ENCODE data around the gene SLC18A3.

The SLC18A3 gene

GRCh38 chr10:49610114-49610457, at the start of gene SLC18A3:
SLC18A3 (plus strand) TSS chr10:49610310; CDS start chr10:49610741, 431 bp downstream.
- peak; percentile 34 for DNase-seq

- no peak for DNase-seq
Measured at GRCh38 chr10:49560526-49560925, 49.6 kb upstream of the SLC18A3 start.

GRCh38 chr10:49562893-49563292, 47.2 kb upstream of the SLC18A3 start:
- DNase-seq: no peak

DNA sequence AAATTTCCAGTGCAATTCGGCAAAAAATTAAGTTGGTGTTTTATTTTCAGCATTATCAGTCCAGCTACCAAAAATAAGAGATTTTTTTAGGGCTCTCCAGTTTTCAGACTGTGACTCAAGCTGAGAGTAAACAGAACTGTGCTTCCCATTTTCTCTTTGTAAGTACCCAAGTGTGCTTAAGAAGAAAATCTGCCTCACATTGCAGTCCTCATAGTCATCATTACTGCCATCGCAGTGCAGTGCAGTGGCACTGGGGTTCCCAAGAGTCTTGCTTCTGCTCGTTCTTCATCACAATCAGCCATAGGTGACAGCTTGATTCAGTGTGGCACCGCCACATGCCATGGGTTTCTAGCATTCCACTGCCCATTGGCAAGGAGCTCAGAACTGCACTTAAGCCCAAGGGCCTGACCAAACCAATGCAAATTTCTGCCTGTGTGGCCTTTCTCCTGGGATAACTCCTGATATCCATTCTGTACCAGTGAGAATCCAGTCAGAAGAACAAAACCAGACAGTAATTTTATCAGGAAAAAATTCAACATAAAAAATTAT, 45.6 kb upstream of the SLC18A3 start:
- no peak for DNase-seq

GRCh38 chr10:49567810-49568209, 42.3 kb upstream of the SLC18A3 start:
- no peak for DNase-seq

DNA sequence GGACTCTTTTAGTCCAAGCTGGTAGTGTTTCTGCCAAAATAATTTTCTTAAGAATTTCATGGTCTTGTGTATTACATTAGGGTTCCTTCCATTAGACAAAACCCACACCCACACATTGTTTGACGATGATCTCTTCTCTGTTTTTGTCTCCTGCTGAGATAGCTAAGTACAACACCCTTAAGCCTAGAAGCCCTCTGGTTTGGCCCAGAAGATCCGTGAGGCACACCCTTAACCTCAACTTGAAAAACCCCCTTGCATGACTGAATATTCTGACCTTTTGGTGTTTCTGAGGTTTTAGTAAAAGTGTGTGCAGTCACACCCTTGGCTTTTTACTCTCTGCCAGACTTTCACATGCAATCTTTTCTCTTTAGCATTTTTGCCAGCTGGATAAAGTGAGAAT, 41.9 kb upstream of the SLC18A3 start:
- DNase-seq: no peak

GRCh38 chr10:49569031-49569631, 41.0 kb upstream of the SLC18A3 start:
- DNase-seq: no peak

GRCh38 chr10:49571388-49571787, 38.7 kb upstream of the SLC18A3 start:
- no peak for DNase-seq

- no peak for DNase-seq
Measured at GRCh38 chr10:49572594-49573114, 37.5 kb upstream of the SLC18A3 start.

DNA sequence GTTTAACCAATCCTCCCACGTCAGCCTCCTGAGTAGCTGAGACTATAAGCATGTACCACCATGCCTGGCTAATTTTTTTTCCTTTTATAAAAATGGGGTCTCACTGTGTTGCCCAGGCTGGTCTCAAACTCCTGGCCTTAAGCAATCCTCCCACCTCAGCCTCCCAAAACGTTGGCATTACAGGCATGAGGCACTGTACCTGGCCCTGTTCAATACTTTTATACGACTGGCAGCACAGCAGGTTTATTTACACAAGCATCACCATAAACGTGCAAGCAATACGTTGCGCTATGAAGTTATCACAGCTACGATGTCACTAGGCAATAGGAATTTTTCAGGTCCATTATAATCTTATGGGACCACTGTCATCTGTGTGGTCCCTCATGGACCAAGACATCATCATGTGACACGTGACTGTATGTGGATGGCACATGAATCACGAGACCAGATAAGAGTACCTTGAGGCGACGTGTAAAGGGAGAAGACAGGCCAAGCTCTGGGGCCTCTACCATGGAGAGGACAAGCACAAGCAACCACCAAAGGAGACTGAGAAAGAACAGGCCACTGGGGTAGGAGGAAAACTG, 34.5 kb upstream of the SLC18A3 start:
- DNase-seq: no peak

- DNase-seq: no peak
Measured at GRCh38 chr10:49577182-49577925, 32.8 kb upstream of the SLC18A3 start.

DNA sequence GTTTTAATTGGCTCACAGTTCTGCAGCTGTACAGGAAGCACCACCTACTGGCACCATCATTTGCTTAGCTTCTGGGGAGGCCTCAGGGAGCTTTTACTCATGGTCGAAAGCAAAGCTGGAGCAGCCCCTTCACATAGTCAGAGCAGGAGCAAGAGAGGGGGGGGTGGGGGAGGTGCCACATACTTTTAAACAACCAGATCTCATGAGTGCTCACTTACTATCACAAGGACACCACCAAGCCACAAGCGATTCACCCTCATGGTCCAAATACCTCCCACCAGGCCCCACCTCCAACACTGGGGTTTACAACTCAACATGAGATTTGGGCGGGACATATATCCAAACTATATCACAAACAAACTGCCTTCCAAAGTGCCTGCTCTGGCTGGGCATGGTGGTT, 31.7 kb upstream of the SLC18A3 start:
- DNase-seq: no peak

DNA sequence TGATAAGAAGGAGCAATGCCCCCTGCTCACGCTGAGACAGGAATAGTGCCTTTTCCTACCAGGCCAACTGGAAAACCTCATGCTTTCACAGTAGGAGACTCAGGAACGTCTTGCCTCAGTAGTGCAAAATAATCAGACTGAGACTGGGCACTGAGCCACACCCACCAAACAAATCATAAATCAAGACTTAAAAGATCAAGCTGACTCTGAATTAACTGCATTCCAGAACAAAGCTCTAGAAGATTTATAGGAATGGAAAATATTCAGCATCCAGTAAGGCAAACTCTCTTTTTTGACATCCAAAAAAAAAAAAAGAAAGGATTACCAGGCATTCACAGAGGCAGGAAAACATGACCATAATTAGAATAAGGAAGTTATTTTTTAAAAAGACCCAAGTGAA, 30.5 kb upstream of the SLC18A3 start:
- no peak for DNase-seq

DNA sequence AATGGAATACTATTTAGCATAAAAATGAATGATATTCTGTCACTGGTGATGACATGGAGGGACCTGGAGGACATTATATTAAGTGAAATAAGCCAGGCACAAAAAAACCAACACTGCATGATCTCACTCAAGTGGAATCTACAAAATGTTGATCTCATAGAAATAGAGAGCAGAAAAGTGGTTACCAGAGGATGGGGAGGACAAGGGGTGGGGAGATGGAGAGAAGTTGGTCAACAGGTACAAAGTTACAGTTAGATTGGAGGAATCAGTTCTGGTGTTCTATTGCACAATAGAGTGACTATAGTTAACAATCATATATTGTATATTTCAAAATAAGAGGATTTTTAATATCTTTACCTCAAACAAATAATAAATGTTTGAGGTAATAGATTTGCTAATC, 24.7 kb upstream of the SLC18A3 start:
- DNase-seq: no peak

GRCh38 chr10:49587981-49588380, 22.1 kb upstream of the SLC18A3 start:
- DNase-seq: no peak

DNA sequence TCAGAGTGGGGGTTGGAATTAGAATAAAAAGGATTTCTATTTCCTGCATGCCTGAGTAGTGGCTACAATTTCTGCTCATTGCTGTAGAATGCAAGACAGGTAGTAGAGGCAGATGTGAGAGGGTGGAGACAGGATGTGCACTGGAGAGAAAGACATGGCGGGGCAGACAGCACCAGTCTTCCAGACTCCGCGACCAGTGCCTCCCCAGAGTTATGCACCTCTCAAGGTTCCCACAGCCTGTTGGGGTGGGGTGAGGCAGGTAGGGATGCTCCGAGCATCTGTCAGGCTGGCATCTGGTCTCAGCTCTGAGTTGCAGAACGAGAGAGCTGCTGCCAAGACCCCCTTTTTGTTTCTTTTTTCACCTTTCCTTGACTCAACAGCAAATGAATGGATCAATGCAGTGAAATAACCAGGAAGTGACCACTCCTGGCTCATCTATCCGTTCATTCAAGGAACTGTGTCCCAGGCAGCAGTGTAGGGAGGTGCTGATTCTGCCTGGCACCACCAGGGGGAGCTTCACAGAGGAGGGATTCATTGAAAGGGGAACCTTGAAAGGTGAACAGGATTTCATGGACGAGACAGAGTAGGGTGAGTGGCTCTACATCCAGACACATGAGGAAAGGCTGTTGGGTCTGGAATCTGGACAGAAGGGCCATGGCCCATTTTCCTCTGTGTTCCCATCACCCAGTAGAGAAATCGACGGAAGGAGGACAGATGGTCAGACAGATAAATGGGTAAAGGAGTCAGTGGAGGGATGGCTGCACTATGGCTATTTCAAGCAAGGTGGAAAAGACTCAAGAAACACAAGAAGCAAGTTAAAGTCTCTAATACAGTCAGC, 17.2 kb upstream of the SLC18A3 start:
- peak; percentile 17 for DNase-seq

GRCh38 chr10:49593564-49593875, 16.6 kb upstream of the SLC18A3 start:
- no peak for DNase-seq

DNA sequence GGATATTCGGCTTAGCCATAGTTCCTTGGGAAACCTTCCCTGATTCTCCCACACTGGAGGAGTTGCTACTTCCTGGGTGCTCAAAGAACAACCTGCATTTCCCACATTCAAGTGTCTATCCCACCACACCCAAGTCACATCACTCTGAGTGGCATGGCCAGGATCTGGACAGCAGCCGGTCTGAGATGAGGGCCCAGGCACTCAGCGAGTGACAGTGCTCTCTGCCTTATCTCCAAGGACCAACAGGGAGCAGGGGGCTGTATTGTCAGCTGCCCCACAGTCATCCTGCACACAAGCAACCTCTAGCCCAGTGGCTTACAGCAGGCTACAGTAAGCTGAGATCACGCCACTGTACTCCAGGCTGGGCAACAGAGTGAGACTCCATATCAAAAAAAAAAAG, 16.1 kb upstream of the SLC18A3 start:
- DNase-seq: no peak

- no peak for DNase-seq
Measured at GRCh38 chr10:49594594-49594993, 15.5 kb upstream of the SLC18A3 start.

DNA sequence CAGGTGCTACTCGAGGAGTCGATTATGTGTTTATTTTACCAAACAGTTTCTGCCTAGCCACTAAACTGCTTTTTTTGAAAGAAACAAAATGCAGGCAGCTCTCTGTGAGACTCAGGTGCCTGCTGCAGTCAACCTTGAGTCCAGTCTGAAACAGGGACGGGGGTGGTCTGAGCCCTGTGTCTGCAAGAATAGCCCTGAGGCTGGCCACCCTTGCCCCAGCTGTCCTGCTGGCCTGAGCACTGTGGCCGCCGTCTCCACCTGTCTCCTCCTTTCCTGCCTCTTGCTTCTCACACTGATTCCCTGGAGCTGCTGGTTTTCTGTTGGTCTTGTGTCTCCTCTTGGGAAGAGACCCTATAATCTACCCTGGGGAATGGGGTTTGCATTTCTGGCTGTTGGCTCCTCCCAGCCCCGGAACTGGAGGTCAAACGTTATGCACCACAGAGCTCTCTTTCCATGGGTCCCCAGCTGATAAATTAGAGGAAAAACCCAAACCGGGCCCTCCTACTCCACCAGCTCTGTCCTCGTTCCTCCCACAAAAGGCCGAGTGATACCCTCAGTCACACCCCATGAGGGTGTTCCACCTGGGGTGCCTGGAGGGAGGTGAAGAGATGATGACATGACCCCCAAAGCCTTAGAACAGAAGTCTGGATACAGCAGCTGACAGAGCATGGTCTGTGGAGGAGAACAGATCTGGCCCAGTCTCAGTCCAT, 15.0 kb upstream of the SLC18A3 start:
- no peak for DNase-seq

DNA sequence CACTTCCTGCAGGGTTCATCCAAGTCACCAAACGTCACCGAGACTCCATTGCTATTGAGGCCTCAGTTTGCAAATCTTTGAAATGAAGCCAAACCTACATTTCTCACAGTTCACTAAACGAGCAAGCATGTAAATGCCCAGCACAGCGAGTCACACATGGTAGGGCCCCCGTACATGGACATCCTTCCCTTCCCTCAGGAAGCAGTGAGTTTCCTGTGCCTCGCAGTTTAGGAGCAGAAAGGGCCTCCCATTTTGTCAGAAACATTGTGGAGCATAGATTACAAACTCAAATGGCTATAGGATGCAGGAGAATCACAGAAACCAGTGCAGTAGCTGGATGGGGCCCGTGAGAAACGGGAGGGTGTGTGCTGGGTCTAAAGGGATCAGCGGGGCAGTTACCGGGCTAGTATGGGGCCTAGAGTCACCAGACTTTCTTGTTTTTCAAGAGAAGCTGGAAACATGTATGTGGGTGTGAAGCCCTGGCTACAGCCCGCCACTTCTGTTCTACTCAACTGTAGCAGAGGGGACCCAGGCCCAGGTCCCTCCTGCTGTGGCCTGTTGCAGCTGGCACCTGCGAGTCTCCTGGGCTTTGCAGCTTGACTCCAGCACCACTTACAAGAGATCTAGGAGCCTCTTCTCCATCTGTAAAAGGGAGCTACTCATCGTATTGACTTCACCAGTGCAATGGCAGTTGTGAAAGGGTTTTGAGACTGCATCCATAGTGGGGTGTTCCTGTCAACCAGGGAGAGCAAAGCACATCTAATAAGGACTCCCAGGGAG, 14.2 kb upstream of the SLC18A3 start:
- no peak for DNase-seq

- DNase-seq: no peak
Measured at GRCh38 chr10:49596493-49596809, 13.7 kb upstream of the SLC18A3 start.
